GM12878 (cell line): ENCODE data around the gene F11. TPM values are rescaled to one million over a fixed set of nuclear protein-coding genes. Genes with fewer than 3 reads are reported as not detected.

Source experiments
- ATAC-seq: fragments of 200-7000 bp; cut with Tn5 transposase; 3 replicates; pipeline ENCODE4 v1.9.1; 2020; ENCODE audit warnings: mild to moderate bottlenecking, moderate library complexity
- BruUV-seq: library from RNA; stranded (reverse); fragments of 400-500 nt; replicated peaks from 2 replicates; lab custom pipeline; 2021; lab: Mats Ljungman, UMichigan
- CTCF ChIA-PET: fragments of 300-600 bp; sonication (Branson Sonifier 250); formaldehyde crosslinking; extraction: SDS; loops from one replicate; lab custom pipeline; 2021; ENCODE audit warnings: inconsistent platforms; lab: Yijun Ruan, JAX
- POLR2A ChIA-PET: fragments of 350-600 bp; formaldehyde crosslinking; extraction: SDS; loops from one replicate; lab custom pipeline; 2021; ENCODE audit warnings: inconsistent platforms; lab: Charles Lee
- RAD21 ChIA-PET: fragments of 300-600 bp; sonication (Branson Sonifier 250); formaldehyde crosslinking; loops from one replicate; lab custom pipeline; 2023; ENCODE audit warnings: antibody characterized with exemption; ENCODE audit not compliant: unreplicated experiment; lab: Charles Lee
- SMC1A ChIA-PET: fragments of 300-600 bp; sonication (Branson Sonifier 250); formaldehyde crosslinking; loops from one replicate; lab custom pipeline; 2023; ENCODE audit not compliant: unreplicated experiment, uncharacterized antibody; lab: Charles Lee
- DNase-seq: peaks from one replicate; pipeline ENCODE4 v3.0.0-alpha.2; 2011; ENCODE audit warnings: low read depth, low spot score
- FAIRE-seq: peaks from 3 replicates; lab custom pipeline; 2011; peaks lifted over from hg19 to GRCh38; lab: Jason Lieb, UNC
- H2AFZ ChIP-seq: 2 replicates; pipeline ENCODE4 v1.6.0; 2011; ENCODE audit warnings: low read depth, low read length, control low read depth; ENCODE audit not compliant: control insufficient read depth
- H3K27ac ChIP-seq: 2 replicates; pipeline ENCODE4 v1.5.1; 2011; ENCODE audit warnings: control low read depth; ENCODE audit not compliant: control insufficient read depth, insufficient read depth
- H3K27me3 ChIP-seq, 2 experiments: replicated peaks in 1 of 2; 2 replicates each; pipeline versions ENCODE4 v1.6.0 to v1.6.1; 2011; ENCODE audit warnings: low read length in 1 of 2; ENCODE audit not compliant: control insufficient read depth in 2 of 2, insufficient read depth in 2 of 2
- H3K36me3 ChIP-seq, 2 experiments: 2 replicates each; pipeline ENCODE4 v1.5.1; 2011; ENCODE audit warnings: low read length in 1 of 2; ENCODE audit not compliant: control insufficient read depth in 2 of 2, insufficient read depth in 2 of 2
- H3K4me1 ChIP-seq: 2 replicates; pipeline ENCODE4 v1.6.1; 2011; ENCODE audit warnings: mild to moderate bottlenecking, low read length, moderate library complexity, mixed read lengths; ENCODE audit not compliant: control insufficient read depth, insufficient read depth
- H3K4me2 ChIP-seq: 2 replicates; pipeline ENCODE4 v1.6.0; 2011; ENCODE audit warnings: control low read depth; ENCODE audit not compliant: control insufficient read depth, insufficient read depth
- H3K4me3 ChIP-seq: fragments of 200-600 bp; sonication (generic); 2 replicates; pipeline ENCODE4 v1.5.1; 2016
- H3K79me2 ChIP-seq: 2 replicates; pipeline ENCODE4 v1.6.0; 2011; ENCODE audit warnings: low read length; ENCODE audit not compliant: control insufficient read depth, insufficient read depth
- H3K9ac ChIP-seq: 2 replicates; pipeline ENCODE4 v1.8.0; 2011; ENCODE audit warnings: low read length, control low read depth, mixed read lengths; ENCODE audit not compliant: control insufficient read depth, insufficient read depth
- H3K9me3 ChIP-seq: replicated peaks from 3 replicates; pipeline ENCODE4 v1.5.1; 2011; ENCODE audit warnings: mild to moderate bottlenecking, low read length; ENCODE audit not compliant: control insufficient read depth, insufficient read depth
- H4K20me1 ChIP-seq: 2 replicates; pipeline ENCODE4 v1.6.0; 2011; ENCODE audit not compliant: control insufficient read depth, insufficient read depth
- ASH2L ChIP-seq: fragments of 300-600, 200-600 bp; sonication (generic); IDR thresholded peaks from 2 replicates; pipeline ENCODE4 v1.6.1; 2017; ENCODE audit warnings: low read depth, mild to moderate bottlenecking, borderline replicate concordance
- BHLHE40 ChIP-seq, 2 experiments: fragments of 450-650 bp in 1 of 2; IDR thresholded peaks; 2 replicates each; pipeline ENCODE4 v1.6.1; 2011 to 2017; ENCODE audit warnings: low read depth in 2 of 2, borderline replicate concordance in 1 of 2, improper control_type of control experiment in 1 of 2, low read length in 1 of 2, mild to moderate bottlenecking in 1 of 2
- CBX5 ChIP-seq: sonication (generic); IDR thresholded peaks from 2 replicates; pipeline ENCODE4 v1.6.1; 2016; ENCODE audit warnings: low read depth, moderate library complexity, mild to moderate bottlenecking, inconsistent platforms
- HCFC1 ChIP-seq: fragments of 150-350 bp; IDR thresholded peaks from 2 replicates; pipeline ENCODE4 v1.6.1; 2014; ENCODE audit warnings: low read length
- HDAC2 ChIP-seq: fragments of 200-600 bp; sonication (generic); IDR thresholded peaks from 2 replicates; pipeline ENCODE4 v1.6.1; 2017
- HDAC6 ChIP-seq: fragments of 200-600 bp; sonication (generic); IDR thresholded peaks from one replicate; pipeline ENCODE4 v1.8.0; 2017; ENCODE audit warnings: antibody characterized with exemption; ENCODE audit not compliant: unreplicated experiment
- IRF4 ChIP-seq: IDR thresholded peaks from 2 replicates; pipeline ENCODE4 v1.6.1; 2011; ENCODE audit warnings: low read depth, low read length
- JUNB ChIP-seq: IDR thresholded peaks from 2 replicates; pipeline ENCODE4 v1.6.1; 2016; ENCODE audit warnings: antibody characterized with exemption, mild to moderate bottlenecking
- LARP7 ChIP-seq: fragments of 450-650 bp; IDR thresholded peaks from 2 replicates; pipeline ENCODE4 v1.6.1; 2017; ENCODE audit warnings: mild to moderate bottlenecking
- MXI1 ChIP-seq: fragments of 150-350 bp; IDR thresholded peaks from 2 replicates; pipeline ENCODE4 v1.6.1; 2011; ENCODE audit warnings: low read depth, mild to moderate bottlenecking, inconsistent platforms, low read length, improper control_type of control experiment
- NFYB ChIP-seq: IDR thresholded peaks from 2 replicates; pipeline ENCODE4 v1.6.1; 2011; ENCODE audit warnings: low read depth, mild to moderate bottlenecking, low read length, improper control_type of control experiment, moderate library complexity; ENCODE audit not compliant: insufficient read depth
- REST ChIP-seq: IDR thresholded peaks from 2 replicates; pipeline ENCODE4 v1.6.1; 2012; ENCODE audit warnings: mild to moderate bottlenecking, low read depth, low read length
- SMARCA5 ChIP-seq: fragments of 450-650 bp; IDR thresholded peaks from 2 replicates; pipeline ENCODE4 v1.6.1; 2017; ENCODE audit warnings: mild to moderate bottlenecking
- TAF1 ChIP-seq: IDR thresholded peaks from 2 replicates; pipeline ENCODE4 v1.6.1; 2011; ENCODE audit warnings: mild to moderate bottlenecking, low read depth, low read length, borderline replicate concordance
- ZNF274 ChIP-seq: IDR thresholded peaks from one replicate; pipeline ENCODE4 v1.8.0; 2011; ENCODE audit not compliant: insufficient read length, insufficient read depth
- WGBS: methylation state at CpG from one replicate; pipeline ENCODE4 v1.1.6; 2016; ENCODE audit warnings: low lambda C conversion rate; ENCODE audit not compliant: insufficient replicate concordance, insufficient coverage; ENCODE audit errors: missing lambda C conversion rate; 5-methylcytosine and 5-hydroxymethylcytosine counted together
- in situ Hi-C: fragments of 300-500 bp; cut with MboI; formaldehyde crosslinking; loops from 9 replicates; pipeline ENCODE4 v1.14.3; 2018; ENCODE audit warnings: mixed read lengths
- intact Hi-C: fragments of 100-400 bp; cut with micrococcal nuclease; formaldehyde crosslinking; loops from one replicate; pipeline ENCODE4 v1.14.2; 2022; ENCODE audit not compliant: unreplicated experiment
- polyA plus RNA-seq, 11 experiments: library from polyadenylated mRNA; depleted of rRNA in 4 of 11; unstranded in 6 of 11; stranded (reverse) in 5 of 11; fragments of >200 nt; fragmentation: Nextera tagmentation in 4 of 11; fragmentation: Illumina TruSeq in 1 of 11; extraction: Ambion mirVana in 4 of 11; extraction: Trizol in 1 of 11; gene quantifications; 1 replicate in 1 of 11; 2 replicates in 10 of 11; pipeline versions ENCODE4 v1.2.1 to v1.2.3, GENCODE V29; 2011 to 2016; ENCODE audit warnings: inconsistent platforms in 2 of 11, missing spikeins in 2 of 11, low read depth in 1 of 11
- total RNA-seq, 4 experiments: library from RNA; depleted of rRNA in 3 of 4; stranded (reverse); fragments of >200 nt in 3 of 4; fragmentation: Illumina TruSeq in 1 of 4; extraction: Trizol in 1 of 4; gene quantifications; 2 replicates each; pipeline versions ENCODE4 v1.2.1 to v1.2.3, GENCODE V29; 2013 to 2021
- TF ChIP-seq, protein P1 (sequence below): fragments of 450-650 bp; IDR thresholded peaks from 2 replicates; pipeline ENCODE4 v1.6.1; 2016; ENCODE audit warnings: mild to moderate bottlenecking, moderate library complexity, borderline replicate concordance

Gene F11
- total and polyA plus RNA-seq, 10 of the 15 experiments (the other 5 are each of a cell fraction or from before 2014, with no cell fraction given) = not detected

- FAIRE-seq = no peak
- ChIA-PET SMC1A (no interaction called here), RAD21 (no interaction called here), POLR2A (no interaction called here)
- no peak overlapping the region for H2AFZ ChIP-seq
- H3K27ac ChIP-seq = no peak overlapping the region
- H3K27me3 ChIP-seq = no peaks in the 10 kb centered on the region
- BruUV-seq = no TSS peak
- TF ChIP-seq HDAC2 (no peak), MXI1 (no peak), LARP7 (no peak), ASH2L (no peak), IRF4 (no peak), REST (no peak), CBX5 (no peak), HDAC6 (no peak), TAF1 (no peak), NFYB (no peak), JUNB (no peak), BHLHE40 (IDR thresholded peaks at IDR 0.05; ENCODE audit: borderline replicate concordance in 1 of 2, low read depth in 2 of 2, low read length in 1 of 2) (no peak), SMARCA5 (no peak), ZNF274 (no peak), HCFC1 (no peak)
- TF ChIP-seq, protein P1, sequence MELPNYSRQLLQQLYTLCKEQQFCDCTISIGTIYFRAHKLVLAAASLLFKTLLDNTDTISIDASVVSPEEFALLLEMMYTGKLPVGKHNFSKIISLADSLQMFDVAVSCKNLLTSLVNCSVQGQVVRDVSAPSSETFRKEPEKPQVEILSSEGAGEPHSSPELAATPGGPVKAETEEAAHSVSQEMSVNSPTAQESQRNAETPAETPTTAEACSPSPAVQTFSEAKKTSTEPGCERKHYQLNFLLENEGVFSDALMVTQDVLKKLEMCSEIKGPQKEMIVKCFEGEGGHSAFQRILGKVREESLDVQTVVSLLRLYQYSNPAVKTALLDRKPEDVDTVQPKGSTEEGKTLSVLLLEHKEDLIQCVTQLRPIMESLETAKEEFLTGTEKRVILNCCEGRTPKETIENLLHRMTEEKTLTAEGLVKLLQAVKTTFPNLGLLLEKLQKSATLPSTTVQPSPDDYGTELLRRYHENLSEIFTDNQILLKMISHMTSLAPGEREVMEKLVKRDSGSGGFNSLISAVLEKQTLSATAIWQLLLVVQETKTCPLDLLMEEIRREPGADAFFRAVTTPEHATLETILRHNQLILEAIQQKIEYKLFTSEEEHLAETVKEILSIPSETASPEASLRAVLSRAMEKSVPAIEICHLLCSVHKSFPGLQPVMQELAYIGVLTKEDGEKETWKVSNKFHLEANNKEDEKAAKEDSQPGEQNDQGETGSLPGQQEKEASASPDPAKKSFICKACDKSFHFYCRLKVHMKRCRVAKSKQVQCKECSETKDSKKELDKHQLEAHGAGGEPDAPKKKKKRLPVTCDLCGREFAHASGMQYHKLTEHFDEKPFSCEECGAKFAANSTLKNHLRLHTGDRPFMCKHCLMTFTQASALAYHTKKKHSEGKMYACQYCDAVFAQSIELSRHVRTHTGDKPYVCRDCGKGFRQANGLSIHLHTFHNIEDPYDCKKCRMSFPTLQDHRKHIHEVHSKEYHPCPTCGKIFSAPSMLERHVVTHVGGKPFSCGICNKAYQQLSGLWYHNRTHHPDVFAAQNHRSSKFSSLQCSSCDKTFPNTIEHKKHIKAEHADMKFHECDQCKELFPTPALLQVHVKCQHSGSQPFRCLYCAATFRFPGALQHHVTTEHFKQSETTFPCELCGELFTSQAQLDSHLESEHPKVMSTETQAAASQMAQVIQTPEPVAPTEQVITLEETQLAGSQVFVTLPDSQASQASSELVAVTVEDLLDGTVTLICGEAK = no peak
- TF ChIP-seq, all 136 proteins: peak for 0
- in situ Hi-C loops = no loop called here
- Histone ChIP-seq H3K36me3 (no peaks in the 10 kb centered on the region), H3K9me3 (no peaks in the 10 kb centered on the region), H4K20me1 (no peaks in the 10 kb centered on the region), H3K4me3 (no peak overlapping the region), H3K4me2 (no peak overlapping the region), H3K79me2 (no peaks in the 10 kb centered on the region), H3K4me1 (no peaks in the 10 kb centered on the region), H3K9ac (no peak overlapping the region)
- ATAC-seq (no peak), DNase-seq (no peak)
- intact Hi-C loops = no loop called here
- CTCF ChIA-PET = no interaction called here
- 26% methylated on average over 7 of the region's 7 CpGs for WGBS
Observed at GRCh38 chr4:186240848-186241491, 25.0 kb upstream of the F11 start.
